Measurements from ENCODE around the gene GRID2.

GRID2 gene

DNA sequence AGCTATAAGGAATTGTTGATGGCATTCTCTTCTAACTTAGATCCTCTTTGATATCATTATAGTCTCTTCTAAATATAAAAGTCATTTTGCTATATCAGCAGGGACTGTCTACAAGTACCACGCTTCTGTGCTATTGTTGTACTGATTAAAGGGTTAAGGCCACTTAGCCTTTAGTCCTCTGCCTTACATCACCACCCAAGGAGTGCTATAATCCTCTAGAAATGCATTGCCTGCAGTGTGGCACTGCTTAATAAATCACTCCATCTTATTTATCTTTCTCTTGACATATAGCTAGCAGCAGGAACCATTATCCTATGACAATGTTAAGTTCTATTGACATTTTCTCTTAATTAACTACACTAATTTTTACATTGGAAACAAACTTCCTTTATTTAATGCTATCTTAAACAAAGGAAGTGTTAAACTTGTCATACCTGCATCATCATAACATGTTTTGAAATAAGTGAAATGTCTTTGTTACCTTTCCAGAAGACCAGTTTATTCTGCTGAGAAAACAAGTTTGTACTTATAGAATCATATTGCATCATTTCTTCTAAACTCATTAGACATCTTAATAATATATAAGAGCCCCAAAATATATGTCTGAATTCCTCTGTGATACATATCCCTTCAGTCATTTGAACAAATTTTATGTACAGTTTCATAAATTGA, 1163.9 kb downstream of the GRID2 start:
- no peak for DNase-seq (ENCODE audit: low read depth in 1 of 2, low spot score in 1 of 2)

DNA sequence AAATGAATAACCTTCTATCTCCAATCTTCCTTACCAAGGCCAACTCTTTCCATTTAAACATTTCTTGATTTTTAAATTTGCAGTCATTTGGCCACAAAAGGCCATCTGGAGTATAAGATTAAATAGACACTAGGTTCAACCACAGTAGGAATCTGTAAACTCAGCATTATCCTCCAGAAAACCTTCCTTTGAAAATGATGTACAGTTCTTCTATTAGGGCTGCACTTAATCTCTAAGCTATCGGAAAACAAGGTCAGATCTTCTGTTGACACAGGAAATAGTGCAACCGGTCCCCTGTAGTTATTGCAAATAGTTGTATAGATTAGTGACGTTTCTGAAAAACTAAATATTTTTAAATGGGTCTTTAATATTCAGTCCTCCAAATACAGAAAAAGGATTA, 1165.8 kb downstream of the GRID2 start:
- DNase-seq (ENCODE audit: low read depth in 1 of 2, low spot score in 1 of 2): no peak

- DNase-seq (ENCODE audit: low read depth in 1 of 2, low spot score in 1 of 2): no peak
These were observed 1172.0 kb downstream of the GRID2 start for GRCh38 chr4:93475730-93476129.

GRCh38 chr4:93478805-93479204, 1175.0 kb downstream of the GRID2 start:
- no peak for DNase-seq (ENCODE audit: low read depth in 1 of 2, low spot score in 1 of 2)

- DNase-seq (ENCODE audit: low read depth in 1 of 2, low spot score in 1 of 2): no peak
These were observed 1176.7 kb downstream of the GRID2 start for GRCh38 chr4:93480452-93480851.

DNA sequence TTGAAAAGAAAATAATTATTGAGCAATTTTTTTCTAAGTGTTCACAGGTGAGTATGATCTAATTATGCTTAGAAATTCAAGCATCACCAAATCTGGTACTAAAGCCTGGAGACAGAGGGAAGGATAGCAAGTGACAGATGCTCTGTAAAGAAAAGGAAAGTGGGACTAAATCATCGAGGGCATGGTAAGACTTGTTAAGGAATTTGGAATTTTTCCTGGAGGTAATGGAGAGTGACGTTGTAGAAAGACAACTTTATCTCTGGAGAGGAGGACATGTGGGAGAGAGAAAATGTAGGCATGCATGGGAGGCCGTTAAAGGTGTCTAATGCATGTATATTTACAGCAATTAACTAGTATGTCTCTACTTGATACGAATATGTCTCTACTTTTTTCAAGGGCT, 1191.6 kb downstream of the GRID2 start:
- no peak for DNase-seq (ENCODE audit: low read depth in 1 of 2, low spot score in 1 of 2)

DNA sequence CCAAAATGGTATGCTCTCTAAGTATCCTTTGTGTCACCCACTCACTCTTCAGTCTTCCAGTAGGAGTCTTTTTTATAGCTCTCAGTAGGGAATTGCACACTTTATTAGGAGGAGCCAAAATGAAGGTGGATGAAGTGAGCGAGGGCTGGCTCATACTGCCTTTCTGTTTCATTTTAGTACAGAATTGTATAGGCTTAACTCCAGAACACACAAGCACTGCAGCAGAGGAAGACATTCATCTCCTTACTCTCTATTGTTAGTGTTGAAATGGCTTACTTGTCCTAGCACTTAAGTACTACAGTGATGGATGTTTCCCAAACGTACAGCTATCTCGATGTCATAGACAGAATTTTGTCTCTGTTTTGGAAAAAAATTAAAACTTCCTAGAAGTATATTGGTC, 1197.5 kb downstream of the GRID2 start:
- DNase-seq (ENCODE audit: low read depth in 1 of 2, low spot score in 1 of 2): no peak

DNA sequence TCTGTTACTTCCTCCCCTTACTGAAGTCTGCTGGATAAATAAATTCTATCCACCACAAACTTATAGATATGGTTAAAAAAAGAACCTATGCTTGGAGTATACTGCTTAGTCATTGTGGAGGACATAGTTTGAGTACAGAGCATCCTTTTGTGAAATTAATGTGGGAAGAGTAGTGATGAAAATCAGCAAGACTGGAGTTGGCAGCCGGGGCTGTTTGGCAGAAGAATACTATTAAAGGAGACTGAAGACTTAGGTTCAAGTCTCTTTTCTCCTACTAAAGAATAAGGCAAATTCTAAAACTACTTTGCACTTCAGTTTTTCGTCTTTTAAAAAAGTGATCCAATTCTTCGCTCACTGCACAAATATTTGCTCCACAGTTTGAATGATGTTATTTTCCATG, 1198.2 kb downstream of the GRID2 start:
- no peak for DNase-seq (ENCODE audit: low read depth in 1 of 2, low spot score in 1 of 2)

DNA sequence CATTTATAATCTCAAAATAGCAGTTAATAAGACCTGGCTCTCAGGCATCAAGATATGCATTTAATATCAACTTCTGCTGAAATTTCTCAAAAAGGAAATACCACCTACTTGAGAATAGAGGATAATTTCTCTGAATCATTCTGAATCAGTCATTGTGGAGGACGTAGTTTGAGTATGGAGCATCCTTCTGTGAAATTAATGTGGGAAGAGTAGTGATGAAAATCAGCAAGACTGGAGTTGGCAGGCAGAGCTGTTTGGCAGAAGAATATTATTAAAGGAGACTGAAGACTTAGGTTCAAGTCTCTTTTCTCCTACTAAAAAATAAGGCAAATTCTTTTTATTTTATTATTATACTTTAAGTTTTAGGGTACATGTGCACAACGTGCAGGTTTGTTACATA, 1199.2 kb downstream of the GRID2 start:
- DNase-seq (ENCODE audit: low read depth in 1 of 2, low spot score in 1 of 2): no peak

DNA sequence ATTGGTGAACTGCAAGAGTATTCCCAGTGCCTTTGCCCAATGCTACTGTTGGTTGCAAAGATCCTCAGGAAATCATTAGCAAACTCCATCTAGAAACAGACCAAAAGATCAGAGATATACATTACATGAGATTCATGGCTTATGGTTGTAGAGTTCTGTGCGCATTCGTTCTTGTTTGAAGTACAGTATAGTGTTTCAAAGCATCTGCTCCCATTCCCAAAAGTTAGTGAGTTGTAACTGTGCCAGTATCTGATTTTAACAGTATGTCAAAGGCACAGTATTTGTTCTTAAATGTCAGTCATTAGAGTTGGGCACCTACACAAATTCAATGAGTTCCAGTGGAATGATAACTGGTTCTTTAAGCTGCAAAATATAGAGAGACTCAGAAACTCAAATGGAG, 1210.1 kb downstream of the GRID2 start:
- DNase-seq (ENCODE audit: low read depth in 1 of 2, low spot score in 1 of 2): no peak

GRCh38 chr4:93515208-93515607, 1211.4 kb downstream of the GRID2 start:
- no peak for DNase-seq (ENCODE audit: low read depth in 1 of 2, low spot score in 1 of 2)

DNA sequence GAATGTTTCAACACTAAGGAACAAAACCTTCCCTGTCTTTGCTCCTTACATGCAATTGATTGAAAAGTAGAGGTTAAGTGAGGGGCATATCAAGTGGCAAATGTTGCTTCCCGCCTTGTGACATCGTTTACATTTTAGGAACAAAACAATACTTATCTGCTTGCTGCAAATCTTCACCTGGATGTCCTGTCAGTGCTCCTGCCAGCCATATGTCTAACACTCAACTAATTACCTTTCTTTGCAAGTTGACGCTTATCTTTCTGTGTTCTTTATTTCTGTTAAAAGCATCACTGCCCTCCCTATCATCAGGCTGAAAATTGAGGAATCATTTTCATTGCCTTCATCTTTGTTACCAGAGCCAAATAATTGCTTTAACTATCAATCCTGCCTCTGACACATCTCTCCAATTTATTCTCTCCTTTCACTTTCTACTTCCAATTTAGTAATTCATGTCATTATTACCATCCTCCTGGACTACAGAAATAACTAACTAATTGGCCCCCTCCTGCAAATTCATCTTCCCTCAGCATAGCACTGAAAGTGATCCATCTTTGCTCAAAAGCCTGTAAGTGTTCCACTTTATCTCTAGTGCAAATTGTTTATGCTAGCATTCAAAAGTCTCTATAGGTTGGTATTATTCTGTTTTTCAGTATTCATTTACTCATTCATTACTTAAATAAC, 1226.1 kb downstream of the GRID2 start:
- DNase-seq (ENCODE audit: low read depth in 1 of 2, low spot score in 1 of 2): no peak

DNA sequence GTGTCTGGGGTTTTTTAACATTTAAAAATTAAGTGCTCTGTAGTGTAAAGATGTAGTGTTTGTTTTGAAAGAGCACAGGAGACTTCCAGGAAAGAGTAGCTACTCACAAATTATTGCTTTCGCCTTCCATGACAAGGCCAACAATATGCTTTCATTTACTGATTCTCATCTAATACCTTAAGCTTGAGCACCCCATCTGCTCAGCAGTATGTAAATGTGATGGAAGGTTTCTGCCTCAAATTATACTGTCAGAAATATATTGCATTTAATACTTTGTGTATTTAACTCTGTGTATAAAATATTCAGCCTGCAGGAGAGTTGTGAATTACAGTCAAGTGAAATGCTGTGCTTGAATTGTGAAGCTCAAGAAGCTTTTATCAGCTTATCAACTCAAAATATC, 1228.5 kb downstream of the GRID2 start:
- DNase-seq (ENCODE audit: low read depth in 1 of 2, low spot score in 1 of 2): no peak

DNA sequence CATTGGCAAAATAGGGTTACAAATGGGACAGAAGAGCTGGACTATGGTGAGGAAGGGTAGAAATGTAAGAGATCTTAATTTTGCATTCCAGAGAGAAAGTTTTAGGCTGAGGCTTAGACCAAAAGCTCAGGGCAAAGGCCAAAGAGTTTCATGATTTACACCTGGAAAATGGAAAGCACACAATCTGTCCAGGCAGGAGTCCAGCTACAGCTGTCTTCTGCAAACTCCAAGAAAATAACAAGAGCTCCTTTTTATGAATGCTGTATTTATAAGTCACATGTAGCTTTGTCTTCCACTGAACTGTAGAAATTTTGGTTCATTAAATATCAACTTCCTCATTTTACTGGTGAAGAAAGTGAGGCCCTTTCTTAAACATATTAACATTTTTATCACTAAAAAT, 1236.8 kb downstream of the GRID2 start:
- no peak for DNase-seq (ENCODE audit: low read depth in 1 of 2, low spot score in 1 of 2)

DNA sequence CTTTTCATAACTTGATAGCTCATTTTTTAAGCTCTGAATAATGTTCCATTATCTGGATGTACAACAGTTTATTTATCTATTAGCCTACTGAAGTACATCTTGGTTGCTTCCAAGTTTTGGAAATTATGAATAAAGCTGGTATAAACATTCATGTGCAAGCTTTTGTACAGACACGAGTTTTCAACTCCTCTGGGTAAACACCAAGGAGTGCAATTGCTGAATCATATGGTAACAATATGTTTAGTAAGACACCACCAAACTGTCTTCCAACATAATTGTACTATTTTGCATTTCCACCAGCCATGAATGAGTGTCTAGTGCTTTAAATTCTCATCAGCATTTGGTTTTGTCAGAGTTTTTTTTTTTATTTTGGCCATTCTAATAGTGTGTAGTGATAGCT, 1258.1 kb downstream of the GRID2 start:
- DNase-seq (ENCODE audit: low read depth in 1 of 2, low spot score in 1 of 2): no peak

GRCh38 chr4:93568758-93569157, 1265.0 kb downstream of the GRID2 start:
- DNase-seq (ENCODE audit: low read depth in 1 of 2, low spot score in 1 of 2): no peak

DNA sequence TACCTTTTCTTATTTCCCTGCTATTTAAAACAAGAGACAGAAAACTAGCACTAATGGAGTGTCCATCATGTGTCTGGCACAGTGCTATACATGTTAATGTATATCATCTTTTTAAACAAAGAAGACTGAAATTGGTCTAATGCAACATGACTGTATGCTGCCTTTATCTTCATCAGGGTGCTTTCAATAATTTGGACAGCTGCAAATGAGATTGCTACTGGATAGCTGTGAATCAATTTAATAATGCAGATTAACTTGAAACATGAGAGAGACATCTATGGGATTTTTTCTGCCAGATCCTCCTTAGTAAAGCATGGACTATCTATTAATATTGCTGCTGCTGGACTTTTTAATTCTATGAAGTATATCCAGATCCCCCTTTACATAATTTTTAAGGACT, 1269.5 kb downstream of the GRID2 start:
- no peak for DNase-seq (ENCODE audit: low read depth in 1 of 2, low spot score in 1 of 2)

DNA sequence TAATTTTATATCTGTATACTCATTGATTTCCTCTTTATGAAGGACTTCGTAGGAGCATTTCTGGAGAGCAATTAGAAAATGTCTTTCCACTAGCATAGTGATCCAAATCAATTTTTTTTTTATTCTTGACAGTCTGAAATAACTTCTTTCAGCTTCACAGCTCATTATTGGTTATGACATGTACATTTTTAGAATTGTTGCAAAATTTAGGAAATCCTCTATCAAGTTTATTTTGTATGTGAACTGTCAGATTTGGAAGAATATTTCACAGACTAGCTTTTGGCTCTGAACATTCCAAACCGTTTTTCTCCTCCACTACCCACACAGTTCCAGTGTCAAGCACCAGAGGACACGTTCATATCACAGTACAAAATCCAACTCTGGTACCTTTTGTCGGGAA, 1275.2 kb downstream of the GRID2 start:
- no peak for DNase-seq (ENCODE audit: low read depth in 1 of 2, low spot score in 1 of 2)

DNA sequence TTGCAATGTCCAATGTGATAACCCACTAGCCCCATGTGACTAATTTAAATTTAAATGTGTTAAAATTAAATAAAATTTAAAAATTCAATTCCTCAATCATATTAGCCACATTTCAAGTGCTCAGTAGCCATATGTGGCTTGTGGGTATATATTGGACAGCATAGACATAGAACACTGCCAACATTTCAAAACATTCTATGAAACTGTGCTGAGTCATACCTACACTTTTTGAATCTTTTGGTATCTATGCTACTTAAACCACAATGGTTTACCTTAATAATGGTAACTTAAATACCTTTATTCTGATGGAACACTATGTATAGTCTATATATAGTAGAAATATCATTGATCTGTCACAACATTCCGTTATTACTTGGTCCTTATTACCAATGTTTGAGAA, 1301.4 kb downstream of the GRID2 start:
- DNase-seq (ENCODE audit: low read depth in 1 of 2, low spot score in 1 of 2): no peak

DNA sequence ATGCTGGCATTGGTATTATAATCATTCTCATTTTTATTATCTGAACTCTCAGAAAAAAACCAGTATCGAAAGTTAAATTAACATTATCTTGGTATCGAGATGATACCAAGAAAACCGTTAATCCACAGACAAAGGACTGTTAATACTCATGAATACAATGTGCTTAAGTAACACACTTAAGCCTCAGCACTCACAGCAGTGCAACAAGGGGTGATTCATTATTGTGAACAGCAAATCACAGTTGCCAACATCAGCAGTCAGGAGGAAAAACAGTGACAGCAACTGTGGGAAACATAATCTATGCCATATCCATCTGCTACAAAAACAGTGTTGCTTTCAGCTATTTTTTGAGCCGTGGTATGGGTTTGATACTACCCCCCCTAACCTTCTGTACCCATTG, 1313.8 kb downstream of the GRID2 start:
- no peak for DNase-seq (ENCODE audit: low read depth in 1 of 2, low spot score in 1 of 2)

- no peak for DNase-seq (ENCODE audit: low read depth in 1 of 2, low spot score in 1 of 2)
These were observed 1330.0 kb downstream of the GRID2 start for GRCh38 chr4:93633721-93634120.

- no peak for DNase-seq (ENCODE audit: low read depth in 1 of 2, low spot score in 1 of 2)
These were observed 1332.2 kb downstream of the GRID2 start for GRCh38 chr4:93635943-93636342.

- no peak for DNase-seq (ENCODE audit: low read depth in 1 of 2, low spot score in 1 of 2)
These were observed 1341.4 kb downstream of the GRID2 start for GRCh38 chr4:93645120-93645519.

All from stimulated activated CD4-positive, alpha-beta T cell treated with anti-CD3 and anti-CD28 coated beads, Interleukin-15, amount 100 ng/mL, for 1 hour (primary cell).